Adipose tissue (tissue), 3 donors: ENCODE results near the gene SMIM45. TPM values are rescaled to one million over a fixed set of nuclear protein-coding genes. Genes with fewer than 3 reads are reported as not detected.

Source experiments
- H3K27ac ChIP-seq: one replicate; pipeline ENCODE4 v1.5.1; 2013; ENCODE audit warnings: low read depth, low read length
- WGBS, 3 donors: extraction: QIAGEN DNeasy Blood & Tissue Kit; methylation state at CpG; one replicate each; pipeline ENCODE4 v1.1.7; 2013; 5-methylcytosine and 5-hydroxymethylcytosine counted together
- polyA plus RNA-seq, 3 donors: library from polyadenylated mRNA; stranded (reverse); fragments of 200-250 nt; gene quantifications; one replicate each; pipeline ENCODE4 v1.2.3, GENCODE V29; 2013
- donor health status: healthy with polysubstance abuse.
- donor health status: Bipolar disorder and iron deficiency.
- donor health status: healthy.

The SMIM45 gene

DNA sequence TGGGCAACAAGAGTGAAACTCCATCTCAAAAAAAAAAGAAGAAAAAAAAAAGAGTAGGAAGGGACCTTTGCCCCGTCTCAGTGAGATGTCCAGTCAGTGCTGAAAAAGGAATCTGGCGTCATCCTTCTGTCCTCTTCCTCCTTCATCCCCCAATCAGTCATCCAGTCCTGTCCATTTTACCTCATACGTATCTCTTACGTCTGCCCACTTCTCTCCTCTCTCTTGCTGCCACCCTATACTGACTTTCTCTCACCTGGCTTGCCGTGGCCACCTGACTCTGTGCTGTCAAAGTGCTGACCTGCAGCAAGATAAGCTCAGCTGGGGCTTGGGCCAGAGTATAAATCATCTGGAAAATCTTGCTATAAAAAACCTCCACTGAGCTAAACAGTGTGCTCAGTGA, 30.9 kb downstream of the SMIM45 start:
- WGBS, 3 donors, result 60 to 73% (median 62%) methylated on average over 5 of the region's 5 CpGs
- no peak overlapping the region for H3K27ac ChIP-seq

DNA sequence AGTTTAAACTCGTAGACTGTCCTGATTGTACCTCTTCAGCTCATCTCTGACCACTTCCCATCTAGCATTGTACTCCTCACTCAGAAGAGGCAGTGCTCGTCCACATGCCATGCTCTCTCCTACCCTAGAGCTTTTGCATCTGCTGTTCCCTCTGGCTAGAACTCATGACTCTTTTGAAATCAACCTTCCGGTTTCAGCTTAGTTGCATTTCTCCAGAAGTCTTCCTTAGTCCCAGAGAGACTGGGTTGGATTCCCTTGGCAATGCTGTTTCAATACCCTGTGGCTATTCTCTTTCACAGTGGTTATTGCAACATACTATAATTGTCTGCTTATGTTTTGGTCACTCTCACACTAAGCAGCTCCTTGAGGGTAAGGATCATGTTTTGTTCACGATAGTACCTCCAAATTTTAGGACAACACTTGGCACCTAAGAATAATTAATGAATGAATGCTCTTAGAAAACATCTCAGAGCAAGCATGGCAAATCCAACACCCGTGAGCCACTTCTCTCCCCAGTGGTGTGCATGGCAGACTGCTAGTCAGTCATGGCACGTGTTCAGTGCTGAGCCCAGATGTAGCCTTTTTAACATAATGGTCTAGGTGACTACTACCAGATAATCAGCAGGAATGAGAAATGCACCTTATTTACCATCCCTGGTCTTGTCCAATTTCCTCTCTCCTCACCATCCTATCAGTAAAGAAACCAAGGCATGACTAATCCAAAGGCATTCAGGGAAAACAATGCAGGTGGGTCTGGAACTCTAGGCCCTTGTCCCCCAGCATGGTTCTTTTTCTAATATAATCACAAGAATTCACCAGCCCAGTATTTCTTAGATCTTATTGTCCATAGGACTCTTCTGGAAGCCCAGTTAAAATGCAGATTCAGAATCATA, 31.8 kb downstream of the SMIM45 start:
- H3K27ac ChIP-seq, result no peak overlapping the region
- WGBS, 3 donors, result 55 to 71% (median 61%) methylated on average over 6 of the region's 6 CpGs

DNA sequence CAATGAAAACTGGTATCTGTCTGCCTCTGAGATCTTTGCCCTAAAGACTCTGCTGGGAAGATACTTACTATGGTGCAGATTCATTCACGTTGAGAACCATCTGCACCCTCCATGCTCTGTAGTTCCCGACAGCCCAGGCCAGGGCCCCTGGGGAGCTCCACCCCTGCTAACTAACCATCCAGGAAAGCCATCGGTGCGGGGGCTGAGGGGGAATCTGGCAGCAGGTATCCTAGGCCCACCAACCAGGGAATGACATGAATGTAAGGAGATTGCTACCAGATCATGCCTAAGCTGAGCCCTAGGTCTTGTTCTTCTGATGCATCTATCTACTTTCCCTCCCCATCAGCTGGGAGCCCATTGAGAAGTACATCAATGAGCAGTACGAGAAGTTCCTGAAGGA, 35.3 kb downstream of the SMIM45 start:
- H3K27ac ChIP-seq, result no peak overlapping the region
- 92 to 93% (median 92%) methylated on average over 5 of the region's 5 CpGs for WGBS, 3 donors

DNA sequence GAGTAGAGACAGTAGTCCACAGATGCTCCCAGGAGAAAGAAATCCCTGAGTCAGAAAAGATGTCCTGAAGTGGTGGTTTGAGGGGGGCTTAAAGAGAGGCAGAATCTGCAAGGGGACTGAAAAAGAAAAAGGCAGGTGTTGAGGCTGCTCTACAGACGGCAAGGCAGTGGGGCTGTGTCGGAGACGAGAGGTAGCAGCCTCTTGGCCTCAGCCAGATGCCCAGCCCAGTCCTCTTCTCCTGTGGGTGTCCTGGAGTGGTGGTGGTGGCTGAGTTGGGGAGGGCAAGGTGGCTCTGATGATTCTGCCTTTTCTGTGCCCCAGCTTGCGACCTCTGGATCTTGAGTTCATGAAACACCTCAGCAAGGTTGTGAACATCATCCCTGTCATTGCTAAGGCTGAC, 37.3 kb downstream of the SMIM45 start:
- 57 to 95% (median 83%) methylated on average over 4 of the region's 4 CpGs for WGBS, 3 donors
- H3K27ac ChIP-seq, result no peak overlapping the region

- 92% methylated on average over 7 of the region's 7 CpGs for WGBS, 3 donors
- H3K27ac ChIP-seq, result no peak overlapping the region
These were observed 39.2 kb downstream of the SMIM45 start for GRCh38 chr22:41991111-41991510.

DNA sequence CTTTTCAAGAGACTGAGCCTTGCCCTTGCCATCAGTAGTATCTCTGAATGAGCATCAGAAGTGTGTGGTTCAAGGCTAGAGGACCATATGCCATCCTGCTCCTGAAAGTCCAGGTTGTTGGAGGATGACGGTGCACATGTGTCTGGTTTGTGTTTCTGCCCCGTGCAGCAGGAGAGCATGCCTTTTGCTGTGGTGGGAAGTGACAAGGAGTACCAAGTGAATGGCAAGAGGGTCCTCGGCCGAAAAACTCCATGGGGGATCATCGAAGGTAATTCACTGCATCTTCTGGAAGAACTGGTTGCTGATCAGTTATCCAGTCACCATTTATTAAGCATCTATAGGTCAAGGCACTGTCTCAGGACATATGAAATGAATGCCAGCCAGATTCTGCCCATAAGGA, 40.5 kb downstream of the SMIM45 start:
- WGBS, 3 donors, result 88 to 91% (median 90%) methylated on average over 5 of the region's 5 CpGs
- H3K27ac ChIP-seq, result no peak overlapping the region

DNA sequence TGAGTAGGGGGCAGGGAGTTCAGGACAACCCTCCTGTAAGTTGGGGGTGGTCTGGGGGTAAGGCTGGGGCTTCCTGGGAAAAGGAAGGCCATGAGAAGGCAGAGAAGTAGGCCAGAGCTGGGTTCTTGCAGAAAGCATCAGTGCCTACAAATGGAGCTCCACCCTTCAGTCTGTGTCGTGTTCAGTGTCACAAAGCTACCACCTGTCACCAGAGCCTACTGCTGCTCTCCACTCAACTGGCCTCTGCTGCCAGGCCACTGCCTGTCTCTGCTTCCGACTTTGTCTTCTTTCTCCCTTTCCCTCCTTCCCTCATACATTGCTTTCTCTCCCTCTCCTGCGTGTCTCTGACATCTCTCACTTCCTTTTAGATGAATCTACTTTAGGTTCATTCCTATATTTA, 43.3 kb downstream of the SMIM45 start:
- 65 to 79% (median 67%) methylated on average over 3 of the region's 3 CpGs for WGBS, 3 donors
- no peak overlapping the region for H3K27ac ChIP-seq

GRCh38 chr22:41996826-41997225, 44.9 kb downstream of the SMIM45 start:
- 84 to 93% (median 88%) methylated on average over 5 of the region's 5 CpGs for WGBS, 3 donors
- H3K27ac ChIP-seq, result no peak overlapping the region

GRCh38 chr22:41998361-41999261, 46.7 kb downstream of the SMIM45 start, which contains the start of gene WBP2NL:
Gene WBP2NL (plus strand): TSS chr22:41998788. CDS start chr22:41998819, 31 bp downstream.
- no peak within 1 kb of the TSS for H3K27ac ChIP-seq
- WGBS, 3 donors, result 28 to 33% (median 33%) methylated on average over 60 to 71 of the region's 71 CpGs

DNA sequence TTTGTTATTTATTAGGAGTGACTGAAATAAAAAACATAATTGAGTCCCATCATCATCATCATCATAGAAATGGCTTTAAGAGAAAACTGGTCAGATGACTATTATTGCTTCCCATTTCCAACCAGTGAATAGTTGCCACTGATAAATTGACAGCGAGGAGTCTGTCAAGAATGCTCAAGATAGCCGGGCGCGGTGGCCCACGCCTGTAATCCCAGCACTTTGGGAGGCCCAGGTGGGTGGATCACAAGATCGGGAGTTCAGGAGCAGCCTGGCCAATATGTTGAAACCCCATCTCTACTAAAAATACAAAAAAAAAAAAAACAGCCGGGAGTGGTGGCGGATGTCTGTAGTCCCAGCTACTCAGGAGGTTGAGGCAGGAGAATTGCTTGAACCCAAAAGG, 48.5 kb downstream of the SMIM45 start:
- WGBS, 3 donors, result 96 to 99% (median 98%) methylated on average over 8 of the region's 8 CpGs
- no peak overlapping the region for H3K27ac ChIP-seq

DNA sequence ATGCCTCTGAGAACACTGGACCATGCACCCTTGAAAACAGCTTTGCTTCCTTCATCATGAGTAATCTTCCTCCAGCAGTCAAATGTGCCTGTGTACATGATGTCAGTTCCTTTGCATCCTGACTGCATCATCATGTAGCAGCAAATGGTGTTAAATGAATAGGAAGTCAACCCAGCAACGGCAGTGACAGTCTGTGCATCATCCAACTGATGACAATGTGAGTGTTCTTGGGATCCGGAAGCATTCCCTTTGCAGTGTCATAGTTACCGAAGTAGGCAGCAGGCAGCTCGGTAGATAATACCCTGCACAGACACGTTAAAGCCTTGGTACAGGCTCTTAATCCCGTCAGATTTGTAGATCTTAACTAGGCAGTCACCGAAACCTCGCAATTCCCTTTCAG, 49.2 kb downstream of the SMIM45 start:
- H3K27ac ChIP-seq, result no peak overlapping the region
- WGBS, 3 donors, result 75 to 96% (median 91%) methylated on average over 8 of the region's 8 CpGs

GRCh38 chr22:42001706-42002105, 49.8 kb downstream of the SMIM45 start:
- 94 to 98% (median 97%) methylated on average over 12 of the region's 12 CpGs for WGBS, 3 donors
- H3K27ac ChIP-seq, result no peak overlapping the region

- 72 to 85% (median 82%) methylated on average over 4 of the region's 4 CpGs for WGBS, 3 donors
- no peak overlapping the region for H3K27ac ChIP-seq
These were observed 56.0 kb downstream of the SMIM45 start for GRCh38 chr22:42007922-42008321.

Other genes starting within 250 kb of the SMIM45 start
- 1 to 10 TPM in 2 of 3 donors, under 1 TPM in 1; 0.79 to 2.9 (median 1.8) TPM for gene CCDC134, start 151.5 kb upstream of the SMIM45 start, polyA plus RNA-seq
- 10 to 100 TPM; 20.8 to 40.6 (median 35.8) TPM for gene SREBF2, start 119.0 kb upstream of the SMIM45 start, polyA plus RNA-seq
- not detected for gene SHISA8, start 37.1 kb upstream of the SMIM45 start, polyA plus RNA-seq
- gene TNFRSF13C, start 25.3 kb upstream of the SMIM45 start, polyA plus RNA-seq, result under 1 TPM in 2 of 3 donors, not detected in 1; 0.19 to 0.38 TPM
- 1 to 10 TPM in 2 of 3 donors, under 1 TPM in 1; 0.74 to 3.1 (median 1.1) TPM for gene CENPM, start 5.0 kb upstream of the SMIM45 start, polyA plus RNA-seq
- under 1 TPM; 0.09 to 0.79 (median 0.70) TPM for gene SEPTIN3, start 17.3 kb downstream of the SMIM45 start, polyA plus RNA-seq
- 1 to 10 TPM in 1 of 3 donors, under 1 TPM in 2; 0.18 to 1.1 (median 0.45) TPM for gene WBP2NL, start 46.6 kb downstream of the SMIM45 start, polyA plus RNA-seq
- 10 to 100 TPM in 1 of 3 donors, 1 to 10 TPM in 2; 6.6 to 17.6 (median 7.6) TPM for gene NAGA, start 118.7 kb downstream of the SMIM45 start, polyA plus RNA-seq
- 10 to 100 TPM in 2 of 3 donors, 1 to 10 TPM in 1; 7.9 to 14.5 (median 11.8) TPM for gene PHETA2, start 122.1 kb downstream of the SMIM45 start, polyA plus RNA-seq
- gene SMDT1, start 127.5 kb downstream of the SMIM45 start, polyA plus RNA-seq, result 100 to 1,000 TPM in 1 of 3 donors, 10 to 100 TPM in 2; 53.3 to 129 (median 86.4) TPM
- gene NDUFA6, start 138.6 kb downstream of the SMIM45 start, polyA plus RNA-seq, result 10 to 100 TPM; 51.6 to 94.7 (median 94.1) TPM
- gene CYP2D6, start 178.7 kb downstream of the SMIM45 start, polyA plus RNA-seq, result 1 to 10 TPM in 2 of 3 donors, under 1 TPM in 1; 0.85 to 1.2 (median 1.1) TPM